ENCODE data around the gene NLN.
"Not testable (repeated sequence)": the region's sequence is repeated elsewhere in the genome, so short reads cannot be mapped to it uniquely, and the experiment has no call there.

NLN gene

DNA sequence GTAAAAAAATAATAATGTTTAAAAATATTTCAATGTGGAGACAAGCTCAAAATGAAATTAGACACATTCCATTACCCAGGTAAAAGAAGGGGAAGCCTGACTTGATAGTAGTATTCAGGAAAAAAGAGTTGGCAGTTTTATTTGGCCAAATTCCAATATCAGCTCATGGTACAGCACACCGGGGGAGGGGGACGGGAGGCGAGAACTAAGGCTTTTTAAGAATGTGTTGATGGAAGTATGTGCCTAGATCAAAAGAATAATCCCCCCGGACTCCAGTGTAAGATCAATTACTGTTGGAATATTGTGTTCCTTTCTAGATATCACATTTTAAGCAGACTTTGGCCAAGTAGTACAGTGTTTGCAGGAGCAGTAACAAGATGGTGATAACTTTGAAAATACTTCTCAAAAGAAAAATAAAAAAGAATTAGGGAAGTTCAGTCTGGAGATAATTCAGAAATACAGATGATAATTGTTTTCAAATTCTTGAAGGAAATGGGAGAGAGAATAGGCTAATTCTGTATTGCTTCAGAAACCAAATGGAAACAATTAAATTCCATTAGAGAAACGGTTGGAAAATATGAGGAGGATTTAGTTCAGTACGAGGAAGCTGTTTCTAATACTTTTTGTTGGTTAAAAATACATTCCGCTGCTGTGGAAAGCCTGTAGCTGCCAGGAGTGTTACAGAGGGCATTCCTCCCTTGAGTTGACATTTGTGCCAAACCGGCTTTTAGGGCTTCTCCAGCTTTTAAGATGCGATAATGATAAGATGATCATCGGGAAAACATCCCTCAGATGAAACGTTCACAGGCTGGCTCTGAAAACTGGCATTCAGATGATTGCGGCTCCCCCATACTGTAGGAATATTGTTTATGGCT lies 106.3 kb downstream of the NLN start:
- in situ Hi-C loops (cut with MboI; ENCODE audit: low sequenced_read_pairs): no loop called here

DNA sequence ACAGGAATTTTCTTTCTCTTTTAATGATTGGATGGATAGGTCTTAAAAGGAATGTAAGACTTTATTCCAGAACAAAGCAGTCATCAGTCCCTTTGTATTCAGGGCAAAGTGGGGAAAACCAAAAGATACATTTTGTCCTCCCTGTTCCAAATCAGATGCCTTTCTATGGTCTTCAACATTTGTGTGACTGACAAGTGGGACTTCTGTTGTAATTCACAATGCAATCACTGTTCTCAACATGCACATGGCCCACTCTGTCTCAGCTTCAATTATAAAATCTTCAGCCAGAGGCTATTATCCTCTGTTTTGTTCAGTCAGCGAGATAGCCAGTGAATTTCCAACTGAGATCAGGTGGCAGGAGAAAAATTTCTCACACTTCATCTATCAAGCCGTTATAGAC lies 108.9 kb downstream of the NLN start:
- in situ Hi-C loops (cut with MboI; ENCODE audit: low sequenced_read_pairs): no loop called here

DNA sequence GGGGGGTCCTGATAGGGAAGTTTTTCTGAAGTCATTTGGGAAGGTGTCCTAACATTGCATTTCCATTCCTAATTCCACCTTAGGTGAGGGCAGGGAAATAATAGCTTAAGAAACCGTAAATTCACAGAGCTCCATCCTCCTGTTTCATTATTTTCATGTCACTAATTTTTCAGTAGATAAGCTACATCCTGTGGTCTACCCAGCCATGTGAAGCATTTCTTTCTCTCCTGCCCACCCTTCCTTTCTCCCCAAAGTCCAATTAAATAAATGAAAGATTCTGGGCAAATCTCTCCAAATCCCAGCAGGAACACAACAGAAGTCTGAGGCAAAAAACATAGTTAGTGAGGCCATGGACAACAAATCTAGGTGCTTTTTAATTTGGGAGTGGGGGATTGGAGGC lies 109.3 kb downstream of the NLN start:
- in situ Hi-C loops (cut with MboI; ENCODE audit: low sequenced_read_pairs): no loop called here

DNA sequence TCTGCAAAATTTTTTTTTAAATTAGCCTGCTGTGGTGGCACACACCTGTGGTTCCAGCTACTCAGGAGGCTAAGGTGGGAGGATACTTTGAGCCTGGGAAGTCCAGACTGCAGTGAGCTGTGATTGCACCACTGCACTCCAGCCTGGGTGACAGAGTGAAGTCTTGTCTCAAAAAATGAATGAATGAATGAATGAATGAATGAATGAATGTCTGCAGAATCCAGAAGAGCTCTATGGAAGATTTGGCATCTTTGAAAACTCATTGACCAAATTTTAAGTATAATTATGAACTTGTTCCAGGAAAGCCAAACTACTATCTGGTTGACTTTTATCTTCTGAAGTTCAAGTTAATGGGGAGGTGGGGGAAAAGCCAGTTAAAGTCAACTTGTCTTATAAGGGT lies 110.1 kb downstream of the NLN start:
- in situ Hi-C loops (cut with MboI; ENCODE audit: low sequenced_read_pairs): no loop called here

DNA sequence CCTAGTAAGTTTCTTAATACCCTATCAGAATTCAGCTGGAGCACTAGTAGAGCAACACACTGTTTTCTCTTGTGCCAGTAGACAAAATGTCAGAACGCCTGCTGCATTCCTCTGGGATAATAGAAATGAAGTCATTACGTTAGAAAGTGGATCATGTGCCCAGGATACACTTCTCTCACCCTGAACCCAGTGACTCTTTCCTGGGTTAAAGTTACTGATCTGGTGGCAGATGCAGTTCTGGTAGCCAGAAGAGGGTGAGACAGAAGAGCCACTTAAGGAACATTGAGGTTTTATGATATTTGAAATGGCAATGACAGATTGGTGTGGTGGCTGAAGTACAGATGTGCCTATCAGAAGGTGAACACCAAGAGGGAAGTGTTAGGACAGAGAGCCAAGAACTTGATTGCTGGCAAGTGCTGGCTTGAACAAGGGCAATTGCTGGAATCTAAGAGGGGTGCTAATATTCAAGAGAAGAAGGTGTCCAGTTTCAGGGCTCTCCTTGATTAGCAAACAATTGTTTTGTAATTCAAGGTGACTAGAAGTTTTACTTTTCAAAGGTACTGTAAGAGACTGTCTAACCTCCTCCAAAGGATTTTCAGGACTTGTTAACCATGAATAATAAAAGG lies 110.7 kb downstream of the NLN start:
- in situ Hi-C loops (cut with MboI; ENCODE audit: low sequenced_read_pairs): no loop called here

DNA sequence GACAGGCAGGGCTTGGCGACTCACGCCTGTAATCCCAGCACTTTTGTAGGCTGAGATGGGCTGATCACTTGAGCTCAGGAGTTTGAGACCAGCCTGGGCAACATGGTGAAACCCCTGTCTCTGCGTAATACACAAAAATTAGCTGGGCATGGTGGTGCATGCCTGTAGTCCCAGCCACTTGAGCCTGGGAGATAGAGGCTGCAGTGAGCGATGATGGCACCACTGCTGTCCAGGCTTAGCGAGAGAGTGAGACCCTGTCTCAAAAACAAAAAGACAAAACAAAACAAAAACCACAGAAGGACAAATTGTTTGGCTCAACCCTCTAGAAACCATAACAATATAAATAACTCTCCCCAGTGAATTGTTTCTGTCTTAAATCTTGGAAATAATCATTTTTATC lies 111.8 kb downstream of the NLN start:
- in situ Hi-C loops (cut with MboI; ENCODE audit: low sequenced_read_pairs): no loop called here

DNA sequence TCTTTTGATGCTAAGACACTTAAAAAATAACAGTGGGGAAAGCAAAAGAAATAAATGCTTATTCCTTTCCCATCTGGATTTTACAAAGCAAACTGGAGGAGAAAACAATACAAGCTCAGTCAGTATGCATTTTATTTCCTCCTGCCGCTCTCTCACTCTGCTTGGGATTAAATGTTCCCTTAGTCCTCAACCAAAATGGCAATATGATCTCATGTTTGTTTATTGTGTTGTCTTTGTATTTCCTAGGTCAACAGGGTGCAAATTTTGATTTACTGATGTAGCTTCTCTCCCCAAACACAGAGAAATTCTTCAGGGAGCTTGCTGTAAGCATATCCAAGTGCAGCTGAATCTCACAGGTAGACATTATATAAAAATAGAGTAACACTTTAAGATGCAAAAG lies 112.3 kb downstream of the NLN start:
- in situ Hi-C loops (cut with MboI; ENCODE audit: low sequenced_read_pairs): no loop called here

DNA sequence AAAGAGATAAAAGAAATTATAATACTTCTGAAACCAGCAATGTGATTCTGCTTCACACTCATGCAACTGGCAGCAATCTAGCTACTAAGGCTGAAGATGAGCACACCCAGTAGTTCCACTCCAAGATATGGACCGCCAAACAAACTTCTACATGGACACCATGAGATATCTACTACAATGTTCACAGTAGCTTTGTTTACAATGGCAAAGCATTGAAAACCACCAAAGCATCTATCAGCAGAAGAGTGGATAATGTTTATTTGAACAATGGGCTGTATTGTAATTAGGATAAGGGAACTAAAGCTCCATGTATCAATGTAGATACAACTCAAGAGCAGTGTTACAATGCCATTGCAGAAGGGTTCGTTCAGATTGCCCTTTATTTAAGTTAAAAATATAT lies 113.2 kb downstream of the NLN start:
- in situ Hi-C loops (cut with MboI; ENCODE audit: low sequenced_read_pairs): no loop called here

DNA sequence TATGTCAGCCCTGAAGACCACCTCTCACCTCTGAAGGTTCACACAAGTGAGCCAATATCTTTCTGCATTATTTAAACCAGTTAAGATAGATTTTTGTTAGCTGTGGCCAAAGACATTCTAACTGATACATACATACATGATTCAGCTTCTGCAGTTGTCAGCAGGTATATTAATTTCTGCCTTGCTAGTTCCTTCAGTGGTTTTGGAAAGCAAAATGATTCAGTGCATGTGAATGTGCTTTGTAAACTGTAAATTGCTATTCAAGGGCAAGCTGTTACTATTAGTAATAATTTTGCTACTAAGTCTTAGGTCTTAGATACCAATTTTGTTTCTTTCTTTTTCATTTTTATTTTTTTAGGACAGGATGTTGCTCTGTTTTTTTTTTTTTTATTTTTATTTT lies 115.1 kb downstream of the NLN start:
- in situ Hi-C loops (cut with MboI; ENCODE audit: low sequenced_read_pairs): no loop called here

DNA sequence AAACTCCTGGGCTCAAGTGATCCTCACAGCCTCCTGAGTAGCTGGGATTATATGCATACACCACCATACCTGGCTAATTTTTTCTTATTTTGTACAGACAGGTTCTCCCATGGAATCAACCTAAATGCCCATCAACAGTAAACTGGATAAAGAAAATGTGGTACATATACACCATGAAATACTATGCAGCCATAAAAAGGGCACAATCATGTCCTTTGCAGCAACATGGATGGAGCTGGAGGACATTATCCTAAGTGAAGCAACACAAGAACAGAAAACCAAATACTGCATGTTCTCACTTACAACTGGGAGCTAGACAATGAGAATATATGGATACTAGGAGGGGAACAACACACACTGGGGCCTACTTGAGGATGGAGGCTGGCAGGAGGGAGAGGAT lies 117.2 kb downstream of the NLN start:
- in situ Hi-C loops (cut with MboI; ENCODE audit: low sequenced_read_pairs): not testable (repeated sequence)

DNA sequence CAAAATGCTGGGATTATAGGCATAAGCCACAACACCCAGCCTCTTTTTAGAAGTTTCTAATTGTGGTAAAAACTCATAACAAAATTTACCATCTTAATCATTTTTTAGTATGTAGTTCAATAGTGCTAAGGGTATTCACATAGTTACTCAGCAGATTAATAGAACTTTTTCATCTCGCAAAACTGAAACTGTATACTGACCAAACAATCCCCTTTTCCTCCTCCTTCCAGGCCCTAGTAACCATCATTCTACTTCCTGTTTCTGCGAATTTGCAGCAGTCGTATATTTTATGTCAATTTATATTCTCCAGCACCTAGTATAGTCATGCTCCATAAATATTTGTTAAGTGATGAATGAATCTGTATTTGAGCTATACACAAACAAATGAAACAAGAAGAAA lies 118.1 kb downstream of the NLN start:
- in situ Hi-C loops (cut with MboI; ENCODE audit: low sequenced_read_pairs): no loop called here

DNA sequence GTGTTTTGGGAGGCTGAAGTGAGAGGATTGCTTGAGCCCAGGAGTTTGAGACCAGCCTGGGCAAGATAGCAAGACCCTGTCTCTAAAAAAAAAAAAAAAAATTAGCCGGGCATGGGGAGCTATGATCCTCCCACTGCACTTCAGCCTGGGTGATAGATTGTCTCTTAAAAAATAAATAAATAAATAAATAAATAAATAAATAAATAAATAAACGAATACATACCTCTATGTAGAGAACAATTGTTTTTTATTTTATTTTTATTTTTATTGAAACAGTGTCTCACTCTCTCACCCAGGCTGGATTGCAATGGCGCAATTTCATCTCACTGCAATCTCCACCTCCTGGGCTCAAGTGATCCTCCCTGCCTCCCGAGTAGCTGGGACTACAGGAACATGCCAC lies 122.8 kb downstream of the NLN start:
- in situ Hi-C loops (cut with MboI; ENCODE audit: low sequenced_read_pairs): not testable (repeated sequence)

DNA sequence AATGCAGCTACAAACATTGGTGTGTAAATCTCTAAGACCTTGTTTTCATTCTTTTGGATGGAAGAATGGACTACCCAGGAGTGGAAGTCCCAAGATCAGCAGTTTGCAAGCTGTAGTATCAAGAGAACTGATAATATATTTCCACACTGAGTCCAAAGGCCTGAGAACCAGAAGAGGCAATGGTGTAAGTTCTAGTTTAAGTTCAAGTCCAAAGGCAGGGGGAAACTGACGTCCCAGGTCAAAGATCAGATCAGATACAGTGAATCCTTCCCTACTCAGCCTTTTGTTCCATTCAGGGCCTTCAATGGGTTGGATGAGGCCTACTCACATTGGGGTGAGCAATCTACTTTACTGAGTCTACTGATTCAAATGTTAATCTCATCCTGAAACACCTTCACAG lies 124.1 kb downstream of the NLN start:
- in situ Hi-C loops (cut with MboI; ENCODE audit: low sequenced_read_pairs): no loop called here

DNA sequence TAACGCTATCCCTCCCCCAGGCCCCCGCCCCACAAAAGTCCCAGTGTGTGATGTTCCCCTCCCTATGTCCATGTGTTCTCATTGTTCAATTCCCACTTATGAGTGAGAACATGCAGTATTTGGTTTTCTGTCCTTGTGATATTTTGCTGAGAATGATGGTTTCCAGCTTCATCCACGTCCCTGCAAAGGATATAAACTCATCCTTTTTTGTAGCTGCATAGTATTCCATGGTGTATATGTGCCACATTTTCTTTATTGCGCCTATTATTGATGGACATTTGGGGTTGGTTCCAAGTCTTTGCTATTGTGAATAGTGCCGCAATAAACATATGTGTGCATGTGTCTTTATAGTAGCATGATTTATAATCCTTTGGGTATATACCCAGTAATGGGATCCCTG lies 125.0 kb downstream of the NLN start:
- in situ Hi-C loops (cut with MboI; ENCODE audit: low sequenced_read_pairs): not testable (repeated sequence)

DNA sequence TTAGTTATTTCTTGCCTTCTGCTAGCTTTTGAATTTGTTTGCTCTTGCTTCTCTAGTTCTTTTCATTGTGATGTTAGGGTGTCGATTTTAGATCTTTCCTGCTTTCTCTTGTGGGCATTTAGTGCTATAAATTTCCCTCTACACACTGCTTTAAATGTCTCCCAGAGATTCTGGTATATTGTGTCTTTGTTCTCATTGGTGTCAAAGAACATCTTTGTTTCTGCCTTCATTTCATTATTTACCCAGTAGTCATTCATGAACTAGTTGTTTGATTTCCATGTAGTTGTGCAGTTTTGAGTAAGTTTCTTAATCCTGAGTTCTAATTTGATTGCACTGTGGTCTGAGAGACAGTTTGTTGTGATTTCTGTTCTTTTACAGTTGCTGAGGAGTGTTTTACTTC lies 127.9 kb downstream of the NLN start:
- in situ Hi-C loops (cut with MboI; ENCODE audit: low sequenced_read_pairs): not testable (repeated sequence)

DNA sequence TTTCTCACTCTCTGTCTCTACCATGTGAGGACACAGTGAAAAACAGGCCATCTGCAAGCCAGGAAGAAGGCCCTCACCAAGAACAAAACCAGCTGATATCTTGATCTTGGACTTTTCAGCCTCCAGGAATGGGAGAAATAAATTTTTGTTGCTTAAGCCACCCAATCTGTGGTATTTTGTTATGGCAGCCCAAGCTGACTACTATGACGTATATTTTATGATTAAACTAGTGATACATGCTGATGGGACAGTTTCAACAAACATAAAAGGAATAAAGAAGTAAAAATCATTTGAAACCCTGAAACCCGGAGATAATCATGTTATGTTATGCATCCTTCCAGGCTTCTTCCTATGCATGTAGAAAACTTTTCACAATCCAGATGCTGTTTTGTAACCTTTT lies 132.9 kb downstream of the NLN start:
- in situ Hi-C loops (cut with MboI; ENCODE audit: low sequenced_read_pairs): no loop called here

DNA sequence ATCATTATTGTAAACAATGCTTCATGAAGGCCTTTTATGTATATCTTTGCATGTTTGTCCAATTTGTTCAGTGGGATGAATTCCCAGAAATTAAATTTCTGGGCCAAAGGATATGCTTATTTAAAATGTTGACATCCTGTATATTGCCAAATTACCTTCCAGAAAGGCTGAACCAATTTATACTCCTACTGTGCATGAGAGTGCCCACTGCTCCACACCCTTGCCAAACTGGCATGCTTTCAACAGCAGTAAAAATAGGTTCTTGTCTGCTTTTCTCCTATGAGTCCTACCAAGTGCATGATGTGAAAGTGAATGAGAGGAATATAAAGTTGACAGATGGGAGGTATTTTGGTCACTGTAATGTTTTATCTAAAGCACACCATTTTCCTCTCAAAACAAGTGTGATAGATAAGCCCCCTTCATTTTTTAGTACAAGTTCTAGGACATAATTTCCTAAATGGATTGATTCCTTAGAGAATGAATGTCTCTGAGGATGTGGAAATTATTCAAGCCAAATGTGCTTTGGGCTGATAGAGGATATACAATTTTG lies 133.8 kb downstream of the NLN start:
- in situ Hi-C loops (cut with MboI; ENCODE audit: low sequenced_read_pairs): no loop called here

DNA sequence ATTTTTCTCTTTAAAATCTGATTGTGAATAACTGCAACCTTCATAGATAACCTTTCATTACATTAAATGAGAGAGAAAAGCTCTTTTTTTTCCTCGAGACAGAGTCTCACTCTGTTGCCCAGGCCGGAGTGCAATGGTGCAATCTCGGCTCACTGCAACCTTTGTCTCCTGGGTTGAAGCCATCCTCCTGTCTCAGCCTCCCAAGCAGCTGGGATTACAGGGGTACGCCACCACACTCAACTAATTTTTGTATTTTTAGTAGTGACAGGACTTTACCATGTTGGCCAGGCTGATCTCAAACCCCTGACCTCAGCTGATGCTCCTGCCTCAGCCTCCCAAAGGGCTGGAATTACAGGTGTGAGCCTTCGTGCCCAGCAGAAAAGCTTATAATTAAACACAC lies 134.5 kb downstream of the NLN start:
- in situ Hi-C loops (cut with MboI; ENCODE audit: low sequenced_read_pairs): no loop called here

DNA sequence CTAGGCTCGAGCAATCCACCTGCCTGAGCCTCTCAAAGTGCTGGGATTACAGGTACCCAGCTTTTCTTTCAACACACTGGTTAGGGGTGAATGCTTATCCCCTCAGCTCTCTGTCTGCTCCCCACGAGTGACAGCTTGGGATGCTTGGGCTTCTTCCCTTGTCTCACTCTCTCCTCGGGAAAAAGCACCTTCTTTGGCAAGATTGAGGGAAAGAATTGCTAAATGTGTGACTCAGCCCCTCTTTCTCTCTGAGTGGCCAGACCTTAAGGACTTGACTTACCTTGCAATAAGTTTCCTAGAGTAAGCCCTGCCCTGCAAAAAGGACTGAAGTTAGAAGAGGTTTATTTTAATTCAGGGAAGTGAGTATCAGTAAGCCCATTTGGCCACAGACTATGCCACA lies 136.3 kb downstream of the NLN start:
- in situ Hi-C loops (cut with MboI; ENCODE audit: low sequenced_read_pairs): no loop called here

DNA sequence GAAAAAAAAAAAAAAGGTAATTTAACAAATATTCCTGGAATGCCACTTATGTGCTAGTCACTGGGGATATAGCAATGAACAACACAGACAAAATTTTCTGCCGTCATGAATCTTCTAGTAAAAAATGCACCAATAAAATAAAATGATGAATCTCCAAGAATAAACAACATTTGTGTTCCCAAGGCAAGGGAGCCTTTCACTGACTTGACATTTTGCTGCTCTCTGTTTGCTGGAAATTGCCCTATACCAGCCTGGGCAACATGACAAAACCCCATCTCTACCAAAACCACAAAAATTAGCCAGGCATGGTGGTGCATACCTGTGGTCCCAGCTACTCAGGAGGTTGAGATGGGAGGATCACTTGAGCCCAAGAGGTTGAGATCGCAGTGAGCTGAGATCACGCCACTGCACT lies 139.8 kb downstream of the NLN start:
- in situ Hi-C loops (cut with MboI; ENCODE audit: low sequenced_read_pairs): no loop called here

DNA sequence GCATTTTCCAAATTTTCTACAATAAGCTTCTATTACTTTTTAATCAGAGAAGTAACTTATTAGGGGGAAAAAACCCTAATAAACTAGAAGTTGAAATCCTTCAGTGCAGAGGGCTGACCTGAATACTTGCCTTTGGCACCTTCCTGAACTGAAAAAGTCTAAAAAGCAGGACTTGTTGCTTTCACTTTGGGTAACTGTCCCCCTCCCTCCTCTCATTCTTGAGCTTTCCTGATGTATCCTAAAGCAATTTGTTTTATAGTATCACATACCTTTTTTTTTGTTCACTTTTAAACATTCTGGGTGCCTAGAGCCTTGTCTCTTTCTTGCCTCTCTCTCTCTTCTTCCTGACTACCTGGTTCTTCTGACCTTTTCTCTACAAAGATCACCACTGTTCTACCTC lies 140.4 kb downstream of the NLN start:
- in situ Hi-C loops (cut with MboI; ENCODE audit: low sequenced_read_pairs): no loop called here

DNA sequence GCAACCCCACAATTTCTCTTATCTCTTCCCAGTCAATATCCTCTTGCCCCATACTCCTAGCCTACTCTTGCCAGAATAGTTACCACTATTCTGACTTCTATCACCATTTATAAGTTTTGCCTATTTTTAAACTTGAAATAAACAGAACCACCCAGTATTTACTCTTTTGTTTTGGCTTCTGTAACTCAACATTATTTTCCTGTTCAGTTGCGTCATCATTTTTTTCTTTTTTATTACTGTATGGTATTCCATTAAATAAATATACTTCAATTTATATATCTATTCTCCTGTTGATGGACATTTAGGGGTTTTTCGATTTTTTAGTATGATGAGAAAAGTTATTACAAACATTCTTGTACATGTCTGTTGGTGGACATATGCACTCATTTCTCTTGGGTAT lies 141.7 kb downstream of the NLN start:
- in situ Hi-C loops (cut with MboI; ENCODE audit: low sequenced_read_pairs): no loop called here
